ENCODE data around the gene KCNIP2.
A peak's percentile ranks its signal among the peaks of the same experiment; 100 is the strongest.

KCNIP2 gene

GRCh38 chr10:101851411-101852116 is 8.0 kb upstream of the KCNIP2 start:
- peak in 4 of 14 donors; percentile 20 to 48 (median 31) for DNase-seq

GRCh38 chr10:101850749-101851148 is 7.1 kb upstream of the KCNIP2 start:
- DNase-seq: no peak

GRCh38 chr10:101848894-101849351 is 5.3 kb upstream of the KCNIP2 start:
- no peak for DNase-seq

GRCh38 chr10:101848408-101848807 is 4.8 kb upstream of the KCNIP2 start:
- DNase-seq: no peak

- DNase-seq: no peak
Measured at GRCh38 chr10:101845893-101846292, 2.3 kb upstream of the KCNIP2 start.

- no peak for DNase-seq
Measured at GRCh38 chr10:101841826-101842225, 1.8 kb downstream of the KCNIP2 start.

GRCh38 chr10:101840741-101841453 is 2.7 kb downstream of the KCNIP2 start:
- DNase-seq: peak in 13 of 14 donors; percentile 26 to 85 (median 75)

- DNase-seq: peak in 6 of 14 donors; percentile 34 to 67 (median 47)
Measured at GRCh38 chr10:101840102-101840684, 3.4 kb downstream of the KCNIP2 start.

GRCh38 chr10:101839416-101840063 is 4.1 kb downstream of the KCNIP2 start:
- peak in 7 of 14 donors; percentile 37 to 67 (median 43) for DNase-seq

GRCh38 chr10:101839002-101839401 is 4.6 kb downstream of the KCNIP2 start:
- DNase-seq: no peak

- peak in 1 of 14 donors; percentile 85 for DNase-seq
Measured at GRCh38 chr10:101838416-101838970, 5.1 kb downstream of the KCNIP2 start.

GRCh38 chr10:101837748-101838147 is 5.9 kb downstream of the KCNIP2 start:
- no peak for DNase-seq

- DNase-seq: no peak
Measured at GRCh38 chr10:101835362-101835761, 8.2 kb downstream of the KCNIP2 start.

- DNase-seq: no peak
Measured at GRCh38 chr10:101834341-101834740, 9.3 kb downstream of the KCNIP2 start.

- DNase-seq: no peak
Measured at GRCh38 chr10:101833466-101833865, 10.1 kb downstream of the KCNIP2 start.

GRCh38 chr10:101832325-101832771 is 11.3 kb downstream of the KCNIP2 start:
- no peak for DNase-seq

GRCh38 chr10:101831169-101831811 is 12.3 kb downstream of the KCNIP2 start:
- no peak for DNase-seq

GRCh38 chr10:101830322-101831168 is 13.1 kb downstream of the KCNIP2 start:
- peak in 11 of 14 donors; percentile 42 to 71 (median 55) for DNase-seq

GRCh38 chr10:101829561-101830315 is 13.9 kb downstream of the KCNIP2 start:
- no peak for DNase-seq

All from C1 segment of cervical spinal cord (tissue), 14 donors.